ENCODE measurements around the gene ORM2.

ORM2 gene

GRCh38 chr9:114299286-114300152, 30.1 kb upstream of the ORM2 start:
- TF ChIP-seq CTCF (IDR thresholded peaks at IDR 0.05; ENCODE audit: low read depth, low read length): no peak
- no peak for TF ChIP-seq MYC (IDR thresholded peaks at IDR 0.05; ENCODE audit: low read depth, low read length)
- no peak for DNase-seq (ENCODE audit: low read depth)
- no peak overlapping the region for H3K4me3 ChIP-seq (ENCODE audit: low read depth, low read length)

- no peak overlapping the region for H3K4me3 ChIP-seq (ENCODE audit: low read depth, low read length)
- TF ChIP-seq POLR2A (IDR thresholded peaks at IDR 0.05; ENCODE audit: extremely low read depth, insufficient read length) (no peak), MYC (IDR thresholded peaks at IDR 0.05; ENCODE audit: low read depth, low read length) (no peak), MAX (IDR thresholded peaks at IDR 0.05; ENCODE audit: low read depth, low read length) (no peak), CTCF (IDR thresholded peaks at IDR 0.05; ENCODE audit: low read depth, low read length) (no peak)
- no peak for DNase-seq (ENCODE audit: low read depth)
Measured at GRCh38 chr9:114300153-114300845, 29.4 kb upstream of the ORM2 start.

GRCh38 chr9:114300846-114301797, 28.5 kb upstream of the ORM2 start:
- DNase-seq (ENCODE audit: low read depth): no peak
- TF ChIP-seq MAX (IDR thresholded peaks at IDR 0.05; ENCODE audit: low read depth, low read length) (no peak), CTCF (IDR thresholded peaks at IDR 0.05; ENCODE audit: low read depth, low read length) (no peak), MYC (IDR thresholded peaks at IDR 0.05; ENCODE audit: low read depth, low read length) (no peak), POLR2A (IDR thresholded peaks at IDR 0.05; ENCODE audit: extremely low read depth, insufficient read length) (no peak)
- H3K4me3 ChIP-seq (ENCODE audit: low read depth, low read length): no peak overlapping the region

GRCh38 chr9:114301798-114302565, 27.7 kb upstream of the ORM2 start:
- DNase-seq (ENCODE audit: low read depth): no peak
- TF ChIP-seq POLR2A (IDR thresholded peaks at IDR 0.05; ENCODE audit: extremely low read depth, insufficient read length) (no peak), MAX (IDR thresholded peaks at IDR 0.05; ENCODE audit: low read depth, low read length) (no peak), MYC (IDR thresholded peaks at IDR 0.05; ENCODE audit: low read depth, low read length) (no peak), CTCF (IDR thresholded peaks at IDR 0.05; ENCODE audit: low read depth, low read length) (no peak)

GRCh38 chr9:114302727-114303126, 26.9 kb upstream of the ORM2 start:
- no peak for DNase-seq (ENCODE audit: low read depth)
- TF ChIP-seq CTCF (IDR thresholded peaks at IDR 0.05; ENCODE audit: low read depth, low read length): no peak
- TF ChIP-seq MAX (IDR thresholded peaks at IDR 0.05; ENCODE audit: low read depth, low read length): no peak
- no peak for TF ChIP-seq POLR2A (IDR thresholded peaks at IDR 0.05; ENCODE audit: extremely low read depth, insufficient read length)
- no peak for TF ChIP-seq MYC (IDR thresholded peaks at IDR 0.05; ENCODE audit: low read depth, low read length)
- no peak overlapping the region for H3K4me3 ChIP-seq (ENCODE audit: low read depth, low read length)

More at GRCh38 chr9:114301798-114302565, 27.7 kb upstream of the ORM2 start:
- no peak overlapping the region for H3K4me3 ChIP-seq (ENCODE audit: low read depth, low read length)

Data from NB4 (cell line).